ENCODE data around the gene CD58.

Gene CD58

DNA sequence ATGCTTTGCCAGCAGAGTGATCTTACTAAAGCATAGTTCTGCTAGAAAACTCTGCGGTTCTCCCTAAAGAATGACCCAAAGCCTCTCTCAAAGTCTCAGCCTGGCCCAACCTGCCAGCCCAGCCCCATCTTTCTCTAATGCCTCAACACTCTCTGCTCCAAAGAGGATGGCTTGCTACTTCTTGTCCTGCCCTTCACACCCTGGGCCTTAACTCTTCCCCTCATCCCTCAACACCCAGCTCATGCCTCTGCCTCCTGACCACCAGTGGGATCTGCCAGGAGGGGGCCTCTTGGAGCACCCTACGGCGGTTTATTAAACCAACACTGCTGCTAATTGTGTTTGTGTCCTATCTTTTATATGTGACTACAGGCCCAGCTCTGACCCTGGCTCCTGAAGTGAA is 52.4 kb downstream of the CD58 start:
- Mint-ChIP-seq H3K4me3 (no peak overlapping the region), H3K9me3 (no peaks in the 10 kb centered on the region), H3K4me1 (peaks cover 32% of the 10 kb centered on the region), H3K27me3 (no peaks in the 10 kb centered on the region), H3K27ac (peak overlapping the region in 1 of 2 donors; percentile 17)
- DNase-seq (no peak), ATAC-seq (no peak)

DNA sequence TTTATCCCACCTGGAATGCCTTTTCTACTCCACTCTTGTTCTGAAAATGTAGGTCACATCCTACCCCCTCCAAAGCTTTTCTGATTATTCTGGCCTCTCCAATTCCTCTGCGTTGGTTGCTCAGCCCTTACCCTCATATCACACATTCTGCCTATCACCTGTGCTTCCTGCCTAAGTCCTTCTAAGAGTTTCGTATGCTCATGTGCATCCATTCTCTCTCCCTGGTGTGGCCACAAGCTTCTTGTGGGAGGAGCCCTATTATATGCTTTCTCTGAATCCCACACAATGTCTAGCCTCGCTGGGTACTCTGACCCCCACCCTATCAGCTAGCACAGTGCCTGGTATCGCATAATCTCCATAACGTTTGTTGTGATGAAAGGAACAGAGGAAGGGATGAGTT is 54.2 kb downstream of the CD58 start:
- DNase-seq (no peak), ATAC-seq (no peak)
- no peaks in the 10 kb centered on the region for H3K27me3 Mint-ChIP-seq
- H3K4me3 Mint-ChIP-seq: peak overlapping the region in 1 of 2 donors; percentile 3
- H3K4me1 Mint-ChIP-seq: peaks cover 40% of the 10 kb centered on the region
- H3K9me3 Mint-ChIP-seq: no peaks in the 10 kb centered on the region
- no peak overlapping the region for H3K27ac Mint-ChIP-seq

DNA sequence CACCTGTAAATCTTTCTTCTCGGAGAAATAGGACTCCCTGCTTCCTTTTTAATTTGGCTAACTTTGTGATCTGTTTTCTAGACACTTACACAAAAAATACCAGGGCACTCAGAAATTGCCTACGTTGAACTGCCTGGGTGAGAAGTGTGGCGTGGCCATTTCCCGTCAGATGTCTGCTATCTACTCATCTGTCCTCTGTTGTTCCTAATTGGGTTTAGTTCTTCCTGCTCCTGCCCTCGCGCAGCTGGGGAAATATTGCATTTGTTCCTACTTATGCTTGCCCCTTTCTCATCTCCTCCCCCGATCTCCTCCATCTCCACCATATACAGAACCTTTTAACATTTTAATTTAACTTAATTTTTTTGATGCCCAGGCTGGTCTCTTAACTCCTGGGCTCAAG is 55.1 kb downstream of the CD58 start:
- ATAC-seq (no peak), DNase-seq (no peak)
- peaks cover 50% of the 10 kb centered on the region for H3K4me1 Mint-ChIP-seq
- no peaks in the 10 kb centered on the region for H3K9me3 Mint-ChIP-seq
- no peaks in the 10 kb centered on the region for H3K27me3 Mint-ChIP-seq
- H3K4me3 Mint-ChIP-seq: peak overlapping the region; percentile 67 to 70
- peak overlapping the region; percentile 74 to 92 for H3K27ac Mint-ChIP-seq

DNA sequence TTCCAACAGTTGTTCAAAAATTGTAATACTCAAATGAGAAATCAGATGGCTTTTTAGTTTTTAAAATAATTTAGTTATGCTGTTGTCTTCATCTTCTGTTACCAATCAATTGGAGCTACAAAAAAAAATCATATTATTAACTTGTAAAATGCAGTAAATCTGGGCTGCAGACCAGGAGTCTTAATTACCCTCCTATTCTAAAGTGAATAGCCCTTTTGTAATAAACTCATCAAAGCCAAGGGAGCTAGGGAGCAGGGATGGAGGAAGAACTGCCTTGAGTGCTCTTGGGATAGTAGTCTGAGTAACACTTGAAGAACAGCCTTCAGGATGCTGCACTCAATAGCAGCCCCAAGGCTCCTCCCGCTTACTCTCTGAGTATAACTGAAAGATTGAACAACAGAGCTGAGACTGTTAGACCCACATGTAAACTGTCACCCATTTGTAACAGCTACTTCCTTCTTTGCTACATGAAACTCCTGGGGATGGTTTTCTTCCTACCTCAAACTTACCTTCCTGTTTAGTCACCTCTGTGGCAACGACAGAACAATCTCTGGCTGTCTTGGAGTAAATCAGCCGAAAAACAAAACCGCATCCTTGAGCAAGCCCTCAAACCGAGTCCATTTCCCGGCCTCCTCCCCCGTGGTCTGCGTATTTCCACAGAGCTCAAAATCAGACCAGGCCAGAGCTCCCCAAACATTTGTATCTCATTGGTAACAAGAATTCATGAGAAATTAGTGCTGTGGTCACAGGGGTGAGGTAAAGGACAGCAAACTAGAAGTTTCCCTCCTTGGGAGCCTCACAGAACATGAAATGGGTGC is 55.9 kb downstream of the CD58 start:
- H3K4me3 Mint-ChIP-seq: peak overlapping the region; percentile 67 to 70
- peaks cover 52% of the 10 kb centered on the region for H3K4me1 Mint-ChIP-seq
- H3K9me3 Mint-ChIP-seq: no peaks in the 10 kb centered on the region
- peak; percentile 41 to 81 for DNase-seq
- H3K27ac Mint-ChIP-seq: peak overlapping the region; percentile 74 to 92
- ATAC-seq: peak; percentile 92
- H3K27me3 Mint-ChIP-seq: no peaks in the 10 kb centered on the region

DNA sequence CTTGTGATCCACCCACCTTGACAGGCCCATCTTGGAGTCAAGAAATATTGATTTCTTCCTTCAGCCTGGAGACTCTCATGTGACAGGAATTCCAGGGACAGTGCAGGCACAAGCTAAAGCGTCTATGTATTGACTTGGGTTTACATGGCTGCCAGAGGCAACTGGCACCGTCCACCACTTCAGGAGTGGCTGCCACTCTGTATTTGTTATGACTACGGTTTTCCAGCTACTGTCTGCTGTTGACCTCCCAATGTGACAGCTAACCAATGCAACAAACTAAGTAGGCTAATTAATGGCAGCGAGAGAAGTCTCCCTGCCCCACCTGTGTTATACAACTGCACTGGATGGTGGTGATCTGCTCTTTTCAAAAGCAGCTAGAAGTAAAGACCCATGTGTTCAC is 56.9 kb downstream of the CD58 start:
- H3K4me3 Mint-ChIP-seq: no peak overlapping the region
- DNase-seq: no peak
- no peak for ATAC-seq
- peaks cover 61% of the 10 kb centered on the region for H3K4me1 Mint-ChIP-seq
- no peak overlapping the region for H3K27ac Mint-ChIP-seq
- H3K9me3 Mint-ChIP-seq: no peaks in the 10 kb centered on the region
- no peaks in the 10 kb centered on the region for H3K27me3 Mint-ChIP-seq

DNA sequence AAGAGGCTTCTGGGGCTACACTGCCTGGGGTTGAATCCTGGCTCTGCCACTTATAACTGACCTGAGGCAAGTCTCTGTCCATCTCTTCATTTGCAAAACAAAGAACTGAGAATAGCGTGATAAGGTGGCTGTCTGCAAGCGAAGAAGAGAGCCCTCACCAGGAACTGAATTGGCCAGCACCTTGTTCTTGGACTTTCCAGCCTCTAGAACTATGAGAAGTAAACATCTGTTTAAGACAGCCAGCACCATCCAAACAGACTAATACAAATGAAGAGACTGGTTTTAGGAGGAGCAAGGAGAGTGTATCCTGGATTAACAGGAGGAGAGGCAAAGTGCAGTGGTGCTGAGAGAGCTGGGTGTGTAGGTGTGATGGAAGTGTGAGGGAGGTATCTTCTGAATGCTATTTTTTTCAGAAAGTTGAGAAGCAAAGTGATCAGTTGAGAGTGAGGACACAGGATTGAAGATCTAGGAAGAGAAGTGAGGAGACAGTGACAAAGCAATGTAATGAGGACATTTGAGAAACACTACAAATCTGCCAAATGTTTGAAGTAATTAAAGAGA is 59.3 kb downstream of the CD58 start:
- H3K27me3 Mint-ChIP-seq: no peaks in the 10 kb centered on the region
- H3K9me3 Mint-ChIP-seq: no peaks in the 10 kb centered on the region
- H3K4me3 Mint-ChIP-seq: no peak overlapping the region
- H3K27ac Mint-ChIP-seq: no peak overlapping the region
- ATAC-seq: no peak
- DNase-seq: no peak
- peaks cover 66% of the 10 kb centered on the region for H3K4me1 Mint-ChIP-seq

DNA sequence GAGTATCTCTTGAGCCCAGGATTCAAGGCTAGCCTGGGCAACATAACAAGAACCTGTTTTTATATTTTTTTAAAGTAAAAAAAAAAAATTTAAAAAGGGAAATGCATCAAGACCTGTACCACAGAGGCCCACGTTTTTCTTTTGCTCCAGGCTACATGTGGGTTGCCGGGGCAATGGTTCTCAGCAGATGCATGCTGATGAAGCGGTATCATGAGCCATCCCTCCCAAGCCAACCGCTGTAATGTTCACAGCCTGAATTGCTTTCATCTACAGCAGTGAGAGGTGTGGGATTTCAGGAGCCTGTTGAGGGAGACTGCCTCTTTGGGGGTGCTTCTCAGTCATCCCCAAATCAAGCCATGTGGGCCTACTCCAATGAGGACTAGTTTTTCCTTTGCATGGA is 60.5 kb downstream of the CD58 start:
- no peak overlapping the region for H3K27ac Mint-ChIP-seq
- H3K4me1 Mint-ChIP-seq: peaks cover 66% of the 10 kb centered on the region
- DNase-seq: no peak
- no peak overlapping the region for H3K4me3 Mint-ChIP-seq
- H3K27me3 Mint-ChIP-seq: no peaks in the 10 kb centered on the region
- ATAC-seq: no peak
- no peaks in the 10 kb centered on the region for H3K9me3 Mint-ChIP-seq

DNA sequence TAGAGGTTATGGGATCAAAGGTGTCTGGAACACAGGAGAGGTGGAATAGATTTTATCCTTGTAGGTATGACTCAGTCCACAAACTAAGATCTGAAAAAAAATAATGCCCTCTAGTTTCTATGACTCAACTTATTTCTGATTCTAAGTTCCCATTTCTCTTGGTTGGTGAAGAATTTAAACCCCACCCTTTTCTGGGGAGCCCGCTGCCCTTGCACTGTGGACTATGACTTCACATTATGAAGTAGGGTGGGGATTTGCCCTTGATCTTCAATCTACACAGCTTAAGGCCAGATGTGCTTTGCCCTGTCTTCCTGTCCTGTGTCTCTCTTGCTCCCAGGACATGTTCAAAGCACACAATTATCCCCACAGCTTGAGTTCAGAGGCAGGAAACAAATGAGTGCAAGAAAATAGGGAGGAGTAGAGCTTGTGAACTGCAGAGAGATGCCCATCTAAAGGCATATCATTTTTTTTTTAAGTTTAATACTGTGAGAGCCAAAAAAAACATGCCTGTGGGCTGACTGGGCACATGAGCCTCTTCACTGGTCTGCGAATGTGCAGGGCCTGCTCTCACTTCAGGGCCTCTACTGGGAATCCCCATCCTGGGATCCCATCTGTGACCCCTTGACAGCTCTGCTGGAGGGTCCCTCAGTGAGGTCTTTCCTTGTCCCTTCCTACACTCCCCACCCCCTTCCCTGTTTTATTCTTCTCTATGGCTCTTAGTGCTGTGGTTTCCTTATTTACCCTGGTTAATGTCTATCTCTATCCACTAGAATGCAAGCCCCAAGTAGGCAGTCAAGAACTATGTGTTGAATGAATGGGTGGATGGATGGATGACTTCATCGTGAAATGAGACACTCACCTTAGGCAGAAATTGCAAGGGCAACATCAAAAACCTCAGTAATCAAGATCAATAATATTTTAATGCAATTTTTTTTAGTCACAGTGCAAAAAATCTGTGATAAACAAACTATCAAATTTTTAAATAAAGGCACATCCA is 61.5 kb downstream of the CD58 start:
- peak overlapping the region in 1 of 2 donors; percentile 84 for H3K27ac Mint-ChIP-seq
- no peaks in the 10 kb centered on the region for H3K27me3 Mint-ChIP-seq
- H3K4me1 Mint-ChIP-seq: peaks cover 68% of the 10 kb centered on the region
- ATAC-seq (peak; percentile 66), DNase-seq (peak in 1 of 2 donors; percentile 67)
- H3K9me3 Mint-ChIP-seq: no peaks in the 10 kb centered on the region
- H3K4me3 Mint-ChIP-seq: no peak overlapping the region

DNA sequence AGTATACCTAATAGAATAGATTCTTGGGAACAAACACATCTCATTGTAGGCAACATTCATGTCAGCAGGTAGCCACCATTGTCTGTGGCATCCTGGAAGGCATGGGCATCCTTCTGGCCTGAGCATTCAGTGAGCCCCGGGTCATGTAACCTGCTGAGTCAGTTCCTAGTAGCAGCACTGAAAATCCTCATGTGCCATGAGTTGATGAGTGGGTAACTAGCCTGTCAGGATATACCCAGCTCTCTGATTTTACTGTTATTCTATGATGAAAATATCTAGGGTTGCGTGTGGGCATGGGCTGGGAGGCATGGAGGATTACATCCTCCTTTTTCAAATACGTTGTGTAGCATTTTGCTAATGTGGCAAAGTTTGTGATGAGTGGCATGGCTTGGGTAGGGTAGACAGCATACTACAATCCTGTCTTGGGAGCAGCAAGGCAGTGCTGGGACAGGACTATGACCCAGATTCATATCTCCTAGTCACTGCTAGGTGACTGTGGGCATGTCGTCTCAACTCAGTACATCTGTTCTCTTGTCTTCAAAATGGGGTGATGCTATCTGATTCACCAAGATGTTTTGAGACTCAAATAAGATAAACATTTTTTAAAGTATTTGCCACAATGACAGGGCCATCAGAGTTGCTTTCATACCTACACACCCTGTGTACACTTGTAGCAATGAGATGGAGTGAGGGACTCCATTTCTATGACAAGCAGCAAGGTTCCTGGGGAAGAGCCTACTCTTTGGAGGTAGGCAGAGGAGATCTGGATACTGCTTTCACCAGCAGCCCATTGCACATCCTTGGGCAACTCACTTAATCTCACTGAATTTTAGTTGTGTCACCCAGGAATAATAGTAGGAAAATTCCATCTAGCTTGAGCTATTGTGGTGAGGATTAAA is 62.5 kb downstream of the CD58 start:
- H3K9me3 Mint-ChIP-seq: no peaks in the 10 kb centered on the region
- no peak overlapping the region for H3K27ac Mint-ChIP-seq
- no peaks in the 10 kb centered on the region for H3K27me3 Mint-ChIP-seq
- ATAC-seq: no peak
- no peak overlapping the region for H3K4me3 Mint-ChIP-seq
- DNase-seq: no peak
- H3K4me1 Mint-ChIP-seq: peaks cover 77% of the 10 kb centered on the region

DNA sequence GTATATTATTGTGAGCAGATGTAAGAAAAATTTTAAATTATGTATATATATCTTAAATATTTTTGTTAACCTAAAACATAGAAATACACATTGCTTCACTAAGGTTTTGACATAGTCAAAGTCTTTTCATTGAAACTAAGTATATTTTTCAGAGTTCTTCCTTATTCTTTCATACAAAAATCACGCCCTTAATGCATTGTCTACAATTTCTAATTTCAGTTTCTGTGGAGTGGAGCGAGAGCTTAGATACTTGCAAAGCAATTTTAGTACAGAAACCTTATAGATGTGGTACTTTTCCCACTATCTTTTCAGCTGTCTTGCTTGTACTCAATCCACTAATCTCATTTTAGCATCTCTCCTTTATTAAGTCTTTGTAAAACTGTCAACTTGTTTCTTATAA is 63.2 kb downstream of the CD58 start:
- Mint-ChIP-seq H3K4me1 (peaks cover 79% of the 10 kb centered on the region), H3K27ac (no peak overlapping the region), H3K4me3 (no peak overlapping the region), H3K9me3 (no peaks in the 10 kb centered on the region), H3K27me3 (no peaks in the 10 kb centered on the region)
- ATAC-seq (no peak), DNase-seq (no peak)

DNA sequence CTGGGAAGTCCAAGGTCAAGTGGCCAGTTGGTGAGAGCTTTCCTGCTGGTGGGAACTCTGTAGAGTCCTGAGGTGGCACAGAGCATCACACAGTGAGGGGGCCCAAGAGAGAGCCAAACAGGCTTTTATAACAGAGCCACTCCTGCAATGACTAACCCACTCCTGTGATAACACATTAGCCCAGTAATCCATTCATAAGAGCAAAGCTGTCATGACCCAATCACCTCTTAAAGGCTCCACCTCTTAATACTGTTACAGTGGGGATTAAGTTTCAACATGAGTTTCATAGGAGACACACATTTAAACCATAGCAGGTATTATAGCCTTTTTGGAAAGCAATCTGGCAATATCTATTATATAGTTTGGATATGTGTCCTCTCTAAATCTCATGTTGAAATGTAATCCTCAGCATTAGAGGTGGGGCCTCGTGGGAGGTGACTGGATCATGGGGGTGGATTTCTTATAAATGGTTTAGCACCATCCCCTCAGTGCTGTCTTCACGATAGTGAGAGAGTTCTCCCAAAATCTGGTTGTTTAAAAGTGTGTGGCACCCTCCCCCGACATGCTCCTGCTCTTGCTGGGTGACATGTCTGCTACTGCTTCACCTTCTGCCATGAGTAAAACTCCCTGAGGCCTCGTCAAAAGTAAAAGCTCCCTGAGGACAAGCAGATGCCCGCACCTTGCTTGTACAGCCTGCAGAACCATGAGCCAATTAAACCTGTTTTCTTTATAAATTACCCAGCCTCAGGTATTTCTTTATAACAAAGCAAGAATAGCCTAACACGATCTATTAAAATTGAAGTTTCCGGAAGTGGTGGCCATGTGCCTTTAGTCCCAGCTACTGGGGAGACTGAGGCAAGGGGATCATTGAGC is 64.5 kb downstream of the CD58 start:
- Mint-ChIP-seq H3K27me3 (no peaks in the 10 kb centered on the region), H3K27ac (no peak overlapping the region), H3K4me3 (no peak overlapping the region), H3K4me1 (peaks cover 83% of the 10 kb centered on the region), H3K9me3 (no peaks in the 10 kb centered on the region)
- ATAC-seq (peak; percentile 15), DNase-seq (no peak)

DNA sequence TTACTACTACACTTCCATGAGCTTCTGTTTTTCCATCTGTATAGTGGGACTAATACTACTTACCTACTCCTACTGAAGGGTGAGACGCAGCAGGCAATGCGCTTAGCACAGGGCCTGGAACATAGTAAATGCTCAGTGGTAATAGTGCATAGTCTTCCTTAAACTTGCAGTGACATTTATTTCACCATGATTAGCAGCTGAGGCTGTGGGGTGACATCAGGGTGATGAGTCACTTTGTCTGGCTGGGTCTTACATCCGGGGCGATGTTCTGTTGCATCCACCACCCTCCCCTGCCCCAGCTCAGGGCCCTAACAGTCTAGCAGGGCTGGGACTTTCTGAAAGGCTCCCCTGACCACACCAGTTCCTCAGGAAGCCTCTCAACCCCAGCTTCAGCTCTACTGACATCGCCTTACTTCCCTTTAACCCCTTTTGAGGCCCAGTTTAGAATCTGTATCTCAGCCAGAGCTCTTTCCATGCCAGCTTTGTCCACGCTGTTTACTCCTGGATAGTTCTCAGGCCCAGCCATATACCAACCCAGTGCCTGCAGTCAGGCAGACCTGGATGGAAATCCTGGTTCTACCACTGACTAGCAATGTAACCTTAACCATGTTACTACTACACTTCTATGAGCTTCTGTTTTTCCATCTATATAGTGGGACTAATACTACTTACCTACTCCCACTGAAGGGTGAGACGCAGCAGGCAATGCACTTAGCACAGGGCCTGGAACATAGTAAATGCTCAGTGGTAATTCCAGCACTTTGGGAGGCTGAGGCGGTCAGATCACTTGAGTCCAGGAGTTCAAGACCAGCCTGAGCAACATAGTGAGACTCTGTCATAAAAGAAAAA is 66.3 kb downstream of the CD58 start:
- H3K4me3 Mint-ChIP-seq: peak overlapping the region; percentile 55 to 68
- ATAC-seq (peak; percentile 94), DNase-seq (peak; percentile 75 to 91)
- H3K27me3 Mint-ChIP-seq: no peaks in the 10 kb centered on the region
- peak overlapping the region; percentile 93 to 96 for H3K27ac Mint-ChIP-seq
- peaks cover 75% of the 10 kb centered on the region for H3K4me1 Mint-ChIP-seq
- no peaks in the 10 kb centered on the region for H3K9me3 Mint-ChIP-seq

DNA sequence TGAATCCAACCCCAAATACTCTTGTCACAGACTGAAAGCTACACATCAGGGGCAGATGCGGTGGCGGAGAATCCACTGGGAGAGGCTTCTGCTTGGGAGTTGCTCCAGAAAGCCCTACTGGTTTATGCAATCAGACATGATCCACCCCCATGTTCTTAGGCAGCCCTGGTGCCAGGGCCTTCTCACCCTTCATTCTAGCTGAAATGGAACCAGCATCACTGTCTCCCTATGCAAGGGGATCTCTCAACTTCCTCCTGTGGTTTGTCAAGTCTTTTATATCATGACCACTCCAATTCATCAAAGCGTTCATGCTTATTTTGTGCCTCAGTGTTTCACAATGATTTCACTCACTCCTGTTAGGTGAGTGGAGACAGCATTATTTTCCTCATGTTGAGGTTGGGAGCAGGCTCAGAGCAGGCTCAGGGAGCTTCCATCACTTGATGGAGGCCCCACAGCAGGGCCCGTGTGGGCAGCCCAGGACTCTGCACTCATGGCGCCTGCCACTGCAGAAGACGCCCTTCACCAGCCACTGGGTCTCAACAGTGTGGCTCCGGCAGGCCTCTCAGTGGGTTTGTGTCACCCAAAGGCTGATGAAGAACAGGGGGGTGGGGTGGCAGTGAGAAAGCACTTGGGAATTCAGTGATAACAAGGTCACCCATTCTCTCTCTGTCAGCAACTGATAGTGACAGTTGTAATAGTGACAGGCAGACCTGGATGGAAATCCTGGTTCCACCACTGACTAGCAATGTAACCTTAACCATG is 67.1 kb downstream of the CD58 start:
- H3K27me3 Mint-ChIP-seq: no peaks in the 10 kb centered on the region
- DNase-seq: peak; percentile 33 to 55
- peak overlapping the region; percentile 93 for H3K27ac Mint-ChIP-seq
- peak overlapping the region; percentile 55 to 68 for H3K4me3 Mint-ChIP-seq
- H3K9me3 Mint-ChIP-seq: no peaks in the 10 kb centered on the region
- peaks cover 74% of the 10 kb centered on the region for H3K4me1 Mint-ChIP-seq
- ATAC-seq: peak; percentile 61
